Activated CD8-positive, alpha-beta memory T cell treated with anti-CD3 and anti-CD28 coated beads for 48 hours (primary cell): ENCODE data around the gene CYP11A1.
"Not testable (repeated sequence)": the region's sequence is repeated elsewhere in the genome, so short reads cannot be mapped to it uniquely, and the experiment has no call there.

Source experiments
- DNase-seq, 3 experiments: peaks; one replicate each; pipeline ENCODE4 v3.0.0-alpha.2; 2020; ENCODE audit warnings: low read depth in 2 of 3, low spot score in 2 of 3

Gene CYP11A1

GRCh38 chr15:74376226-74376625 is 8.8 kb upstream of the CYP11A1 start:
- DNase-seq: no peak

- DNase-seq: peak in 2 of 3 experiments; percentile 62 to 68
Measured at GRCh38 chr15:74375303-74375693, 7.9 kb upstream of the CYP11A1 start.

- DNase-seq: no peak
Measured at GRCh38 chr15:74374648-74375302, 7.3 kb upstream of the CYP11A1 start.

- DNase-seq: peak; percentile 86 to 94 (median 90)
Measured at GRCh38 chr15:74373731-74374647, 6.5 kb upstream of the CYP11A1 start.

- no peak for DNase-seq
Measured at GRCh38 chr15:74373056-74373650, 5.7 kb upstream of the CYP11A1 start.

GRCh38 chr15:74370471-74370870 is 3.0 kb upstream of the CYP11A1 start:
- no peak for DNase-seq

GRCh38 chr15:74369756-74370155 is 2.3 kb upstream of the CYP11A1 start:
- DNase-seq: no peak

GRCh38 chr15:74369084-74369745 is 1.8 kb upstream of the CYP11A1 start:
- no peak for DNase-seq

- no peak for DNase-seq
Measured at GRCh38 chr15:74368121-74368520, 675 bp upstream of the CYP11A1 start.

GRCh38 chr15:74365598-74366445 is 1.6 kb downstream of the CYP11A1 start:
- no peak for DNase-seq

- DNase-seq: no peak
Measured at GRCh38 chr15:74364936-74365597, 2.4 kb downstream of the CYP11A1 start.

- no peak for DNase-seq
Measured at GRCh38 chr15:74362482-74362881, 5.0 kb downstream of the CYP11A1 start.

- DNase-seq: not testable (repeated sequence)
Measured at GRCh38 chr15:74360855-74361254, 6.6 kb downstream of the CYP11A1 start.

- DNase-seq: not testable (repeated sequence)
Measured at GRCh38 chr15:74359376-74359775, 8.1 kb downstream of the CYP11A1 start.

- DNase-seq: not testable (repeated sequence)
Measured at GRCh38 chr15:74357514-74357913, 9.9 kb downstream of the CYP11A1 start.

- not testable (repeated sequence) for DNase-seq
Measured at GRCh38 chr15:74356050-74356449, 11.4 kb downstream of the CYP11A1 start.

GRCh38 chr15:74353992-74354391 is 13.5 kb downstream of the CYP11A1 start:
- DNase-seq: not testable (repeated sequence)

GRCh38 chr15:74352393-74352910 is 15.0 kb downstream of the CYP11A1 start:
- no peak for DNase-seq

GRCh38 chr15:74351670-74352069 is 15.8 kb downstream of the CYP11A1 start:
- DNase-seq: no peak
